IMR-90 (cell line): Measurements from ENCODE around the gene TBC1D8. TPM values are rescaled to one million over a fixed set of nuclear protein-coding genes. Genes with fewer than 3 reads are reported as not detected.

Experiments used
- ATAC-seq: fragments of 200-7000 bp; cut with Tn5 transposase; 2 replicates; pipeline ENCODE4 v1.9.1; 2020; ENCODE audit warnings: low read depth, mild to moderate bottlenecking, moderate library complexity
- BruUV-seq: library from RNA; stranded (reverse); fragments of 400-500 nt; replicated peaks from 2 replicates; lab custom pipeline; 2021; lab: Mats Ljungman, UMichigan
- CTCF ChIA-PET: fragments of 300-600 bp; formaldehyde crosslinking; extraction: SDS; loops from one replicate; lab custom pipeline; 2021; ENCODE audit warnings: antibody characterized with exemption; lab: Yijun Ruan, JAX
- POLR2A ChIA-PET: fragments of 300-600 bp; sonication (Branson Sonifier 250); formaldehyde crosslinking; loops from one replicate; lab custom pipeline; 2022; ENCODE audit warnings: antibody characterized with exemption; ENCODE audit not compliant: unreplicated experiment; lab: Charles Lee
- DNase-seq: peaks from one replicate; pipeline ENCODE4 v3.0.0; 2013
- H2AFZ ChIP-seq: replicated peaks from 2 replicates; pipeline ENCODE3; 2013; ENCODE audit warnings: low read length, mild to moderate bottlenecking; ENCODE audit not compliant: poor library complexity
- H2AK5ac ChIP-seq: 2 replicates; pipeline ENCODE4 v1.6.1; 2013; ENCODE audit warnings: low read depth, low read length, inconsistent platforms
- H2AK9ac ChIP-seq: replicated peaks from 2 replicates; pipeline ENCODE3; 2013; ENCODE audit warnings: mild to moderate bottlenecking, low read depth, low read length, moderate library complexity; ENCODE audit not compliant: poor library complexity
- H2BK120ac ChIP-seq: 2 replicates; pipeline ENCODE4 v1.6.1; 2013; ENCODE audit warnings: low read depth, low read length, inconsistent platforms
- H2BK15ac ChIP-seq: 3 replicates; pipeline ENCODE4 v1.6.1; 2013; ENCODE audit warnings: low read depth, low read length, inconsistent platforms
- H2BK20ac ChIP-seq: 2 replicates; pipeline ENCODE4 v1.6.1; 2013; ENCODE audit warnings: low read depth, mild to moderate bottlenecking, inconsistent platforms, low read length, moderate library complexity
- H2BK5ac ChIP-seq: 2 replicates; pipeline ENCODE4 v1.6.1; 2013; ENCODE audit warnings: mild to moderate bottlenecking, low read depth, low read length, inconsistent platforms; ENCODE audit not compliant: poor library complexity, severe bottlenecking
- H3K14ac ChIP-seq: replicated peaks from 2 replicates; pipeline ENCODE4 v1.6.1; 2013; ENCODE audit warnings: low read depth, low read length, inconsistent platforms
- H3K18ac ChIP-seq: 2 replicates; pipeline ENCODE4 v1.6.1; 2013; ENCODE audit warnings: low read depth, low read length, control low read depth
- H3K23ac ChIP-seq: 2 replicates; pipeline ENCODE4 v1.6.1; 2013; ENCODE audit warnings: low read depth, low read length, inconsistent platforms
- H3K27ac ChIP-seq: 2 replicates; pipeline ENCODE4 v1.5.1; 2013; ENCODE audit warnings: mild to moderate bottlenecking, control low read depth, low read length; ENCODE audit not compliant: insufficient read depth
- H3K27me3 ChIP-seq: 2 replicates; pipeline ENCODE4 v1.6.1; 2013; ENCODE audit warnings: low read length; ENCODE audit not compliant: control insufficient read depth, insufficient read depth
- H3K36me3 ChIP-seq: 2 replicates; pipeline ENCODE4 v1.6.1; 2013; ENCODE audit warnings: low read length, mixed read lengths; ENCODE audit not compliant: control insufficient read depth, insufficient read depth
- H3K4ac ChIP-seq: 2 replicates; pipeline ENCODE4 v1.6.1; 2013; ENCODE audit warnings: low read depth, low read length, inconsistent platforms
- H3K4me1 ChIP-seq: 2 replicates; pipeline ENCODE4 v1.6.1; 2013; ENCODE audit warnings: low read length, mixed read lengths; ENCODE audit not compliant: control insufficient read depth, insufficient read depth
- H3K4me2 ChIP-seq: 2 replicates; pipeline ENCODE4 v1.6.1; 2013; ENCODE audit warnings: low read depth, mild to moderate bottlenecking, control low read depth, low read length, moderate library complexity
- H3K4me3 ChIP-seq: 2 replicates; pipeline ENCODE4 v1.5.1; 2013; ENCODE audit warnings: low read depth, mild to moderate bottlenecking, control low read depth, low read length, moderate library complexity; ENCODE audit not compliant: insufficient read depth
- H3K56ac ChIP-seq: 2 replicates; pipeline ENCODE4 v1.6.1; 2013; ENCODE audit warnings: low read length, inconsistent platforms; ENCODE audit not compliant: insufficient read depth; ENCODE audit errors: extremely low read depth
- H3K79me1 ChIP-seq, 2 experiments: 2 replicates each; pipeline ENCODE4 v1.6.1; 2013; ENCODE audit warnings: low read length in 2 of 2, inconsistent platforms in 1 of 2, low read depth in 1 of 2
- H3K9ac ChIP-seq: 2 replicates; pipeline ENCODE4 v1.6.1; 2013; ENCODE audit warnings: low read depth, low read length, control low read depth
- H3K9me1 ChIP-seq: 2 replicates; pipeline ENCODE4 v1.6.1; 2013; ENCODE audit warnings: low read length, inconsistent platforms; ENCODE audit not compliant: insufficient read depth
- H3K9me3 ChIP-seq: 2 replicates; pipeline ENCODE4 v1.6.1; 2013; ENCODE audit warnings: low read length; ENCODE audit not compliant: control insufficient read depth, insufficient read depth
- H4K20me1 ChIP-seq: 2 replicates; pipeline ENCODE4 v1.6.1; 2013; ENCODE audit warnings: low read length, inconsistent platforms; ENCODE audit not compliant: insufficient read depth
- H4K5ac ChIP-seq: 2 replicates; pipeline ENCODE4 v1.6.1; 2013; ENCODE audit warnings: mild to moderate bottlenecking, low read depth, low read length, control low read depth
- H4K8ac ChIP-seq, 2 experiments: 2 replicates each; pipeline ENCODE4 v1.6.1; 2013; ENCODE audit warnings: low read depth in 2 of 2, low read length in 2 of 2, control low read depth in 1 of 2, inconsistent platforms in 1 of 2
- H4K91ac ChIP-seq: 2 replicates; pipeline ENCODE4 v1.6.1; 2013; ENCODE audit warnings: low read depth, low read length, inconsistent platforms; ENCODE audit not compliant: insufficient read depth
- BHLHE40 ChIP-seq: fragments of 150-350 bp; IDR thresholded peaks from 2 replicates; pipeline ENCODE4 v1.6.1; 2016; ENCODE audit warnings: mild to moderate bottlenecking, low read depth, low read length
- RFX5 ChIP-seq: IDR thresholded peaks from 2 replicates; pipeline ENCODE4 v1.8.0; 2012; ENCODE audit warnings: low read depth, mild to moderate bottlenecking, low read length, moderate library complexity
- SMC3 ChIP-seq: fragments of 150-350 bp; IDR thresholded peaks from 2 replicates; pipeline ENCODE4 v1.6.1; 2016; ENCODE audit warnings: low read depth, mild to moderate bottlenecking, antibody characterized with exemption, low read length, moderate library complexity
- WGBS, 2 experiments: methylation state at CpG; one replicate each; pipeline versions ENCODE4 v1.1.5 to v1.1.7; 2013; ENCODE audit warnings: missing lambda C conversion rate in 2 of 2; ENCODE audit not compliant: insufficient read length in 1 of 2; ENCODE audit errors: extremely low coverage in 2 of 2; 5-methylcytosine and 5-hydroxymethylcytosine counted together
- dilution Hi-C: fragments of 300-500 bp; cut with HindIII; formaldehyde crosslinking; loops from one replicate; pipeline ENCODE4 v1.14.3; 2018; ENCODE audit warnings: low sequenced_read_pairs; ENCODE audit not compliant: unreplicated experiment
- in situ Hi-C: fragments of 300-500 bp; cut with MboI; formaldehyde crosslinking; loops from 3 replicates; pipeline ENCODE4 v1.14.3; 2019; ENCODE audit warnings: low sequenced_read_pairs, inconsistent platforms, mixed read lengths
- intact Hi-C: fragments of 100-400 bp; cut with micrococcal nuclease; formaldehyde crosslinking; loops from 2 replicates; pipeline ENCODE4 v1.10.0; 2022
- polyA plus RNA-seq, 3 experiments: library from polyadenylated mRNA; depleted of rRNA; stranded (reverse); fragments of >200 nt; gene quantifications; 2 replicates each; pipeline ENCODE4 v1.2.3, GENCODE V29; 2012; ENCODE audit warnings: low replicate concordance in 1 of 3
- total RNA-seq: library from RNA; depleted of rRNA; stranded (reverse); fragments of >200 nt; gene quantifications from 2 replicates; pipeline ENCODE4 v1.2.3, GENCODE V29; 2012

TBC1D8 gene
- total and polyA plus RNA-seq, 2 of the 4 experiments (the other 2 are of a cell fraction): 1.3 to 1.5 TPM

- Histone ChIP-seq H4K20me1 (peaks cover 49% of the 10 kb centered on the region), H2BK120ac (no peak overlapping the region), H4K91ac (no peak overlapping the region), H2AFZ (no peak overlapping the region), H2BK5ac (no peak overlapping the region), H3K9ac (no peak overlapping the region), H3K27me3 (no peaks in the 10 kb centered on the region), H3K79me1 (peaks cover 25 to 62% of the 10 kb centered on the region in 2 experiments), H2AK9ac (no peak overlapping the region), H2BK15ac (no peak overlapping the region), H3K23ac (no peak overlapping the region), H3K27ac (no peak overlapping the region; the same call in 1 of the 2 replicates), H3K56ac (no peak overlapping the region), H3K4me2 (no peak overlapping the region), H3K18ac (no peak overlapping the region), H3K4me1 (0 out of 2 replicates have a peak, but pooled peaks cover 2% of the 10 kb centered on the region), H4K5ac (no peak overlapping the region), H2AK5ac (no peak overlapping the region), H3K9me3 (no peaks in the 10 kb centered on the region), H3K4ac (no peak overlapping the region), H2BK20ac (no peak overlapping the region), H3K14ac (no peak overlapping the region), H3K9me1 (0 out of 2 replicates have a peak, but pooled peaks cover 2% of the 10 kb centered on the region), H3K36me3 (peaks cover 34% of the 10 kb centered on the region), H3K4me3 (no peak overlapping the region), H4K8ac (no peak overlapping the region)
- TF ChIP-seq BHLHE40: no peak
- TF ChIP-seq SMC3: no peak
- no peak for TF ChIP-seq RFX5
- BruUV-seq: no TSS peak
- dilution Hi-C loops (no loop called here), intact Hi-C loops (loop anchor here (5.0 kb wide), 1 partner anchor 241 kb away; the partner anchor contains the start of gene CNOT11), in situ Hi-C loops (loop anchor here (5.0 kb wide), 1 partner anchor 196 kb away; no protein-coding TSS in a partner anchor)
- ATAC-seq (peak; percentile 6; the same call in 1 of the 2 replicates), DNase-seq (no peak)
- POLR2A ChIA-PET: no interaction called here
- CTCF ChIA-PET: interaction anchor here (0.6 to 2.2 kb wide), 3 partner anchors 142 to 415 kb away, joined by 3 to 19 read pairs (median 9); no protein-coding TSS in a partner anchor
- 95% methylated on average over 3 of the region's 10 CpGs; no CpG with 5 or more reads in 1 of the 2 experiments for WGBS, 2 experiments
Measured at GRCh38 chr2:101011152-101011551, 140.0 kb downstream of the TBC1D8 start.
